ENCODE measurements around the gene CFAP20.

Gene CFAP20

DNA sequence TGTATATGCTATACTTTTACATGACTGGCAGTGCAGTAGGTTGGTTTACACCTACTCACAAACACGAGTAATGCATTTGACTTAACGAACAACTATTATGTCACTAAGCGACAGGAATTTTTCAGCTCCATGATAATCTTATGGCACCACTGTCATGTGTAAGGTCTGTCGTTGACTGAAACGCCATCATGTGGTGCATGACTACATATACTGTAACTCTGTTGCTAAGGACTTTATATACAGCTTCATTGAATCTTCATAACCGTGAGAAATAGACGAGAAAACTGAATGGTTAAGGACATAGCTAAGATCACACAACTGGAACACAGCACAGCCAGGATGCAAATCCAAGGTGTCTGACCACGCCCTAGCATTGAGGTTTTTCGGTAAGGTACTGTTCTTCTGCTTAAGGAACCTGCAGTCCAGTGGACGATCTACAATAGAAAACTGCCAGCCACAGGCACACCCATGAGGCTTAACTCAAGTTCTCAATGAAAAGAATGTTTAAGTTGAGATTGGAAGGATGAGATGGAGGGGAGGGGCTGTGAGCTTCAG, 3.3 kb downstream of the CFAP20 start:
- no peak for DNase-seq

DNA sequence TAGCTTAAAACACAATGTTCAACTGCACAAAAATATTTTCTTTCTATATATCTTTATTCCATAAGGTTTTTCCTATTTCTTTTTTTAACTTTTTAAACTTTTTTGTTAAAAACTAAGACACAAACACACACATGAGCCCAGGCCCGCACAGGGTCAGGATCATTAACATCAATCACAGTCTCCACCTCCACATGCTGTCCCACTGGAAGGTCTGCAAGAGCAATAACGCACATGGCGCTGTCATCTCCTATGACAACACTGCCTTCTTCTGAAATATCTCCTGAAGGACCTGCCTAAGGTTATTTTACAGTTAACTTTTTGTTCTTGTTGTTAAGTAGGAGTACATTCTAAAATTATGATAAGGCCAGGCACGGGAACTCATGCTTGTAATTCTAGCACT, 4.1 kb downstream of the CFAP20 start:
- DNase-seq: no peak

DNA sequence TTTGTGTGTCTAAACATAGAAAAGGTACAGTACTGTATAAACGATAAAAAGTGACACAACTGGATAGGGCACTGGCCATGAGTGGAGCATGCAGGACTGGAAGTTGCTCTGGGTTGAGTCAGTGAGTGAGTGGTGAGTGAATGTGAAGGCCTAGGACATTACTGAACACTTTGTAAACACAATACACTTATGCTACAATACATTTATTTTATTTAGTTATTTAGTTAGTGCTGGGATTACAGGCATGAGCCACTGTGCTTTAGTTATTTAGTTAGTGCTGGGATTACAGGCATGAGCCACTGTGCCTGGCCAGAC, 4.6 kb downstream of the CFAP20 start:
- no peak for DNase-seq

DNA sequence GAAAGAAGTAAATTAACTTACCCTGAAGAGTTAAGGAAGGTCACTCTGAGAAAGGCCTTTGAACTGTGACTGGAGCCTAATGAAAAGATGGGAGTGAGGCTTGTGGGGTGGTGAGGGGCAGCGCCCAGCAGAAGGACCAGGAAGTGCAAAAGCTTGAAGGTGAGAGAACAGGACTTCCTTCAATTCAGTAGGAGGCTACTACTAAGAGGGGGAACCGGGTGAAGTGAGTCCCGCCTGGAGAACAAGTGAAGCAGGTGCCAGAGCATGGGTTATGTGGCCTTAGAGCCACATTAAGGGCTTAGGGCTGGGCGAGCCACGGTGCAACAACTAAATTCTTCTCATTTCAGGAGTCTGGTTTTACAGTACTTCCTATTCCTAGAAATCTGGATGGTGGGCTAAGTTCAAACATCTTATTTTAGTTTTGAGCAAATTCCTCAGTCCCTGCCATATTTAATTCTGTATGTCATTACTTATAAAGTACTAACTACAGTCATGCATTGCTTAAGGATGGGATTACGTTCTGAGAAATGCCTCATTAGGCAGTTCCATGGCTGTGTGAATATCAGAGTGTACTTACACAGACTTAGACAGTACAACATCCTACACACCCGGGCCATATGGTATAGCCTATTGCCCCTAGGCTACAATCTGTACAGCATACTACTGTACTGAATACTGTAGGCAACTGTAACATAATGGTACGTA, 5.1 kb downstream of the CFAP20 start:
- DNase-seq: no peak

DNA sequence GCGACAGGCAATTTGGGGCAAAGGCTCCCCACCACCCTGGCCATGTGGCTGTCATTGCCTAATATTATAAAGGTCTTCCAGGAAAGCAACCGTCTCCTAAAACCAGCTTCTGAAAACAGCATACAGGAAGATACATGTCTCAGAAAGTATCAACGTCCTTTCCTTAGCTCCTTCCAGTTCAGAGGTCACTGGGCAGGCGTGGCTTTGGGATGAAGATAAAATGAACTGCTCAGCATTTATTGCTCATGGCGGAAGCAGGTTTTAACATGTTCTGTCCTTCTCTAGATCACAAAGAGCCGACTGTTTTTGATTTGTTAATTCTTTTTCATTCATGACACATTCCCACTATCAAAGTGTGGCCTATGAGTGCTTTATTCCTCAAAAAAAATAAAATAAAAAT, 8.0 kb downstream of the CFAP20 start:
- DNase-seq: no peak

DNA sequence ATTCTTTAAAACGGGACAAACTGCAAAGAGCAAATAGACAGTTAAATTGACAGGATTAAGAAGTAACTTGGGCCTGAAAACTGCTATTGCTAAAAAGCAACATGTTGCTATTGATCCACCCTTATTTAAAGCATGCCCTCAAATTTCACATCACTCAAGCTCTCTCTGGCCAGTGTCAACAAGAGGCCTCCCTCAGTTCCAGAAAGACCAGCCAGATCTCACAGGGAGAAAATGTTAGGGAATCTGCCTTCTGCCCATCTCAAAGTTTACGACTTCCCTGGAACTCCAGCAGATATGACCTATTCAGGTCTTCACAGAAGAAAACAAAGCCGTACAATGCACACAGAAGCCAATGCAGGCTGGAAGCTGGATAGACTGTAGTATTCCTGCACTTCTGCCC, 8.9 kb downstream of the CFAP20 start:
- no peak for DNase-seq

DNA sequence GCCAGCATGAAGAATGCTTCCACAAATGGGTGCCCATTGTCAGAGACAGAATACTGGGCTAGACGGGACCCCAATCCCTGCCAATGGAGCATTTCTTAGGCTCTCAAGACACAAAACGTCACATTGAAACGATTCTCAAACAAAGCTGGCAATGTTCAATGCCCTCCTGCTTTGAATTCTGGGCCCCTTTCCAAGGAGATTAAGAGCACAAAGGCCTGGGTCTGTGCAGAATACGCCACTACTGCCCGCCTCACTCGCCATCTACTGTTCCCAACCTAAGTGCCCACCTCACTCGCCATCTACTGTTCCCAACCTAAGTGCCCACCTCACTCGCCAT, 9.7 kb downstream of the CFAP20 start:
- DNase-seq: no peak

DNA sequence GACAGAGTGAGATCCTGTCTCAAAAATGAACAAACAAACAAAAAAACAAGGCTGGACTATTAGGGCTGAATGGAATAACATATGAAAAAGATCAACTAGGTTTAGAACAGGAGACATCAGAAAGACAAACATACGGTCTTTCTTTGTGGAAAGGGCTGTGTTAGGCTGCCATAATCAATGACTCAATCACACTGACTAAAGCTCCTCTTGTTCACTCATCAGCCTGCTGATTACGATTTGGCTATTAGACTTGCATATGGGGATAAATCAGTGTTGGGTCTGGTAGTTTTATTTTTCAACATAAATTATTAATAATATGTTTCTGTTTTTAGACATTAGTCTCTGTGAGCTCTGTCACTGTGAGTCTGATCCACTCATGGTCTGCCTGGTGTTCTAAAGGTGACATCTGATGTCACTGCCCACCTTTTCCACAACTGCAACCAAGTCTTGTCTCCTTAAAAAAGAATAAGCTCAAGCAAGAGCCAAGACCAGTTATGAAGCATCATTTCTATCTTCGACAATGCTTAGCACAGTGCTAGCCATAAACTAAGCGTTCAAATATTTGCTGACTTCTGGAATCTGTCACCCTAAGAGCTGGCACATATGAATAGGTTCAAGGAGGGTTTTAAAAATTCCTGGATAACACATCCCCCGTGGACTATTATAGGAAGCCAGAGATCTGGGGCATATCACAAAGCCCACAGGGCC, 10.2 kb downstream of the CFAP20 start:
- DNase-seq: no peak

DNA sequence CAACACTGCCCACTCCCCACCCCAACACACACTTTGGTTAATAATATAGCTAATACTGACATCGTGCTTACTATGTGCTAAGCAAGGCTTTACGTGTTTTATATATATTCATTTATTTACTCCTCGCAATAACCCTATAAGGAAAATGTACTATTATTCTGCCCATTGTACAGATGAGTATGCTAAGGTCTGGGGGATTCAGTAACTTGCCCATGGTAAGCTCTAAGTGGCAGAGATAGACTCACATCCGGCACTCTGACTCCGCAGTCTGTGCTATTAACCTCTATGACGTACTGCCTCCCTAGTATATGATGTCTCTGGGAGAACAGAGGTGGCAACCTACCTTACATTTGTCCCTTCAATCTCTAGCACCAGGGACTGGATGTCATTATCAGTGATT, 12.7 kb downstream of the CFAP20 start:
- no peak for DNase-seq

DNA sequence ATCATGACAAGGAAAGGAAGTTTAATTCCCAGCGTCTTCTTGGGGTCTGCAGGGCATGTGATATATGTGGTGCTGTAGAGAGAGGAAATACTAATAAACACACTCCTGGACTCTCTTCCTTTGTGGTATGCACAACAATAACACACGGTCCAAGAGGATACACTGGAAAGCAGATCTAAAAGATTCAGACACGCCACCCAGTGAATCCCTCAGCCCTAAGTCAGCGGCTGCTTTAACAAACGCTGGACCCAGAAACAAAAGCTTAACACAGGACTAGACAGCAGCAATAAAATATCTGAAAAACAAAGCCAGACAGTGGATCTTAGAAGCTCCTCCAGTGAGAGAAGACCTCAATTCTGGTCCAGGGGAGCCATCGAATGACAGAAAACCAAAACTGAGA, 13.1 kb downstream of the CFAP20 start:
- no peak for DNase-seq

DNA sequence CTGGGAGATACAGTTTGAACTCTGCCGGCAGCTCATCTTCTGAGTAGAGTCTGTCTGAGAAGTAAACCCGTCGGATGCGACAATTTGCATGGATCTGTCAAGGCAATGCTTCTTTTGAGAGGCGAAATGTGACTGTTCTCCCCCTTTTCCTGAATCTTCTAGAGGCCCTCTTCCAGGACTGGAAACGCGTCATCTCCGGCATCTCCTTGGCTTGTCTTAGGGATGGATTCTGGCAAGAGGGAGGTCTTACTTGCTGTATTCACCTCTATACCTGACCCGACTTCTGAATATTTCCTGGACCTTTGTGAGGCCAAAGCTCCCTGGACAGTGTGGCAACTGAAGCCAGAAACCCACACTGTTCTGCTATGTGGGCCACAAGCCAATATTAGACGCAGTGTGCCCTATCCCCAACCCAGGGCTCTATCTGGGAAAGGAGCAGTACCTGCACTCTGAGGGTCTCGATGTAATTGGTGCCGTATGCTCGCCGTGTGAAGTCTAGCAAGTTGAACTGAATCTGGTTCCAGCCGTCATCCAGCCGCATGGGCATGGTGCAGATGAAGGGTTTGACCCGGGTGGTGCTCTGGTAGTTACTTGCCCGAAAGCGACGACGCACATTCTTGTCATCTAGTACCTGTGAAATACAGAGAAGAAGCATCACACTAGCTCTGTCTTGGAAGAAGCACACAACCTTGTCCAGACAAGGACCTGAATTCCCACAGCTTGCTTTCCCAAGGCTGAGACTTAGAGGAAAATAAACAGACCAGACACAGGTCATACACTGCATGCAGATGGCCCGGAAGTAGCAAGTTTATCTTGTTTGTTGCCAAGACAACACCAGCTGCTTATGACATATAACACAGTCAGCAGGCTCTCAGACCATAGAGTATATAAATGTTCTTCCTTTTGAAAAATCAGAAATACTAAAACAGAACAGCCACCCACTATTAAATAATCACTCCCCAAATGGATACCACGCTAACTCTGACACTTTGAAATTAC, 14.1 kb downstream of the CFAP20 start:
- no peak for DNase-seq

DNA sequence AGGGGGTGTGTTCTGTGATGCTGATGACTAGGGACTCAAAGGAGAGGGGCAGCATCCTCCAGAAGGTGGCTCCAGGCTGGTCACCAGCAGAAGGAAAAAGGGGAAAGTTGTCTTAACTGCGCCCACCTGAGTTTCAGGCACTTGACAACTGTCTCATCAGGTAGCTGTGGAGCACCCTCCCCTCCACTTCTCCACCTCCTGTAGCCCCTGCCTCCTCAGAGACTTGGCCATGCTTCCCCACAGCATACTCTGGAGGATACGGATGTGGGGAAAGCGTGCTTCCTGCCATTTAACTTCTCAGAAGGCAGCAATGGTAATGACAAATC, 17.9 kb downstream of the CFAP20 start:
- no peak for DNase-seq

DNA sequence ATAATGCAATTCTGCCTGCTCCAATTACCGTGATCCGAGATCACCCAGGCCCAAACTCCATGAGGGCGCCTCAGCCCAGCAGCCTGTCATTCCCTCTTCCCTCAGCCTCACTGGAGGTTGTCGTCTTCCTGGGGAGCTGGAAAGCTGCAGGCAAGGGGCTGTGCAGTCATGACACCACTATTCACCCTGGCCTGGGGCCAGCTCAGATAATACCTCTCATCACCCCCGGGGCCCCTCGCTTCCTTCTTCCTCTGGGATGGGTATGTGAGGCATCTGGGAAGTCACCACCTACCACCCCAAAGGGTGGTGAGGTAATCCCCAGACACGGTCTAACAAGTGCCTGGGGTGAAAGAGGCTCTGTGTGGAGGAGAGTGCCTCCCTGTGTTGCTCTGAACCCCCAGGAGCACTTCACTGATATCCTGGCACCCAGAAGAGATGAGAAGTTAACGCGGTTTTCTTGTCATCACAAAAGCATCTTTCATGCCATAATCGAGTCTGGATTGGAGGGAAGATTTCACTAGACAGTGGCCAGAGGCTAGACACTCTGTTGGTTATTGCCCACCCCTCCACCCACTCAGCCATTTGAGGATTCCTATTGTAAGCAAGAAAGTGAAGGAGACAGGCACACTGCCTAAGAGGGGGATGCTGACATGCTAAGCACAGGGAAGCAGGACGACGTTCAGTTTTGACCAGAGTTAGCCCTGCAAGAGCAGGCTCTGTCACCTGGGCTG, 18.4 kb downstream of the CFAP20 start:
- DNase-seq: no peak

DNA sequence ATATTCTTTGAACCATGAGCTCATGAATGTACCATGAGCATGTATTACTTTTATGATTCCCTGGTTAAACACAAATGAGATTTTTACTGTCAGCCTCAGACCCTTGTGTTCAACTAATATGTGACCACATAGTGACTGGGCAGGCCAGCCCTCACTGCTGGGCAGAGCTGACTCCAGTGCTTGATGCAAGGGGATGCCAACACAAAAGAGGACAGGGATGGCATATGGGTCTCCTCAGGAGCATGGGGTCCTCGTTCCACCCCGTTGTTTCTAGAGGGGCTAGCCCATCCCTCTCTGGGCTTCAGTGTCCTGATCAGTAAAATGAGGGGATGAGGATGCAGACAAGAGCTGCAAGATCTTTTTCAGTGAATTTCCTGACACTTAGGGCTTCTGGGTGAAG, 19.3 kb downstream of the CFAP20 start:
- DNase-seq: no peak

DNA sequence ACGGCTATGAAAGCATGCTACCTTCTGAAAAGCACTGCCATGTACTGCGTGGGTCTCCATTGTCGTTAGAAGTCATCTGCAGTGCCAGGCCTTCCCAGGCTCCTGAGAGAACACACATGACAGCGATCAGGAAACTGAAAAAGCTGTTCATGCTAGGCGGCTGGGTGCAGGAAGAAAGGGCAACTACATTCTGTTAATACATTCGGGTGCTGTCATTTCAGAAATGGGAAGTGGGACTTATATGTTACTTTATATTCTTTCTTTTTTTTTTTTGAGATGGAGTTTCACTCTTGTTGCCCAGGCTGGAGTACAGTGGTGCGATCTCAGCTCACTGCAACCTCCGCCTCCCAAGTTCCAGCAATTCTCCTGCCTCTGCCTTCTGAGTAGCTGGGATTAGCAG, 19.9 kb downstream of the CFAP20 start:
- no peak for DNase-seq

DNA sequence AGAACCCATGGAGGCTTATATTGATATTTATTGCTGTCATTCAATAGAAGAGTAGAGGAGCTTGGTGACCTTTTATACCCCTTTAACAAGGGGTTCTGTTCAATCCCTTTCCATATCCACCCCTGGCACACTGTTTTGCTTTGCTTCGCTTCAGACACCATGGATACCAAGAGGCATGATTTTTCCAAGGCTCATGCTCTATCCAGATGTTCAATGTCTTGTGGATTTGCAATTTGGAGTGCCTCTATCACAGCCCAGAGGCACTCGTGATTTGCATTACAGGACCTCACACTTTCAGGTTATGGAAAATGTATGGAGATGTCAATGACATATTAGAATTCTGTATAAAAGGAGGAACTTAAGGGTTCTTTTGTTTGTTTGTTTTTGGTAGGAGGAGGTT, 21.5 kb downstream of the CFAP20 start:
- DNase-seq: no peak

DNA sequence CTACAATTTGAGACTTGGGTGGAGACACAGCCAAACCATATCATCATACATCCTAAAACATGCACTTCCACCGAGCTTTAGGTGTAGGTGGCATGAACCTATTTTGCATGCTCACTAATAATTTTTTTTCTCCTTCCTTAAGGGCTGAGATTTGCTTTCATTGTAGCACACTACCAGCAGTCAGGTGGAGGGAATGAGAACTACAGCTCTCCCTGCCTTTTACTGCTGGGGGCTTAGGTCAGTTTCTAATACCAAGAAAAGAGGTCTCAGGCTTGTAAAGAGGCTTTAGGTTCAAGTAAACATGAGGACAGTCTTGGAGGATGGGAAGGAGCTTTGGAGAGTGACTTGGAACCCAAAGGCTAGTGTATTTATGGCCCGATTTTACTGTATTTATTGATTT, 22.0 kb downstream of the CFAP20 start:
- DNase-seq: no peak

DNA sequence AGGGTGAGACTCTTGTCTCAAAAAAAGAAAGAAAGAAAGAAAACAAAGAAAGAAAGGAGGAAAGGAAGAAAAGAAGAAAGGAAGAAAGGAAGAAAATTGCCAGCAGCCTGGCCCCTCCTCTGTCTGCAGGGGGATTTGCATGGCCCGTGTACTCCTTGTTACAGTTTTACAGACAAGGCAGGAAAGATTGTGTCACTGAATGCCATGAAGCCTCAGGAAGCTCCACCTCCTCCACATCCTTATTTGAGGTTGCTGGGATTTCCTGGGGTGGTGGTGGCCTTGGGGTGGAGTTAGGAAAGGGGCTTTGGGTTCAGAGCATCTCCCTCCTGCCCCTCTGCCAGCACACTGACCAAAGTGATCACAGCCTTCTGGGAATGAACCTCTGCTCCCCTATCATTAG, 23.6 kb downstream of the CFAP20 start:
- DNase-seq: no peak

DNA sequence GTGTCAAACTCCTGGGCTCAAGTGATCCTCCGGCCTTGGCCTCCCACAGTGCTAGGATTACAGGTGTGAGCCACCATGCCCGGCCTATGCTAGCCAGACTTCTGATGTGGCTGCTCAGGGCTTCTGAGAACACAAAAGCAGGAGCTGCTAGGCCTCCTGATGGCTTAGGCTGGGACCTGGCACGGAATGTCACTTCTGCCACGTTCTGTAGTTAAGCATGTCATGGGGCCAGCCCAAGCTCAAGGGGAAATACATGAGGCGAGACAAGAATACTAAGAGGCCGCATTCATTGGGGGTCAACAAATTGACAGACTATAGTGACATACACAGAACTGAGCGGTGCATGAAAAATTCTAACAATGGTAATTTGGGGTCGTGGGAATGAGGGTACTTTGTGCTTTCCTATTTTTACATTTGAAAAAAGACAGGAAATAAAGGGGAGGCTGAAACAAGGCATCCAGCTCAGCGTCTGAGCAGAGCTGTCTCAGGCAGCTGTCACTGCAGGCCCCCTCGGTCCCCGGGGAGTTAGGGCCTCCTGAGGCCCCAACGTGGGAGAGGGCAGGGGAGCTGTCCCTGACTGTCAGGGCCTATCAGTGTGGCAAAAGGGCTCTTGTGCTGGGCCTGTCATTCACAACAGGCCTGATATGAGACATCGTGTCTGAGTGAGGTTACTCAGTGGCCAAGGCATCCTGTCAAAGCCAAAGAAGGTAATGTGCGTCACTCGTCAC, 26.4 kb downstream of the CFAP20 start:
- no peak for DNase-seq

DNA sequence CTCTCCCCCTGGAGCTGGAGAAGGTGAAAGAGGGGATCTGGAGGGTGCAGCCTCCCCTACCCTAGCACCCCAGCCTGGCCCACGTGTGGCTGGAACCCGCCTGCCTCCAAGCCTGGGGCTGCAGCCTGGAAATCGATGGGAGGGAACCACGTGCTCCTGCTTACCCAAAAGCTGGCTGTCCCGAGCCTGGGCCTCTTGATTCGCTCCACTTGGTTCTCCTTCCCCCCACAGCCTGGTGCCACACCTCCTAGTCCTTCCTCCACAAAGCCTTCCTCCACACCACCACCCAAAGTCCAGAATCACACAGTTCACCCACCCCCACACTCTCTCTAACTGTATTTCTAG, 29.3 kb downstream of the CFAP20 start:
- no peak for DNase-seq

DNA sequence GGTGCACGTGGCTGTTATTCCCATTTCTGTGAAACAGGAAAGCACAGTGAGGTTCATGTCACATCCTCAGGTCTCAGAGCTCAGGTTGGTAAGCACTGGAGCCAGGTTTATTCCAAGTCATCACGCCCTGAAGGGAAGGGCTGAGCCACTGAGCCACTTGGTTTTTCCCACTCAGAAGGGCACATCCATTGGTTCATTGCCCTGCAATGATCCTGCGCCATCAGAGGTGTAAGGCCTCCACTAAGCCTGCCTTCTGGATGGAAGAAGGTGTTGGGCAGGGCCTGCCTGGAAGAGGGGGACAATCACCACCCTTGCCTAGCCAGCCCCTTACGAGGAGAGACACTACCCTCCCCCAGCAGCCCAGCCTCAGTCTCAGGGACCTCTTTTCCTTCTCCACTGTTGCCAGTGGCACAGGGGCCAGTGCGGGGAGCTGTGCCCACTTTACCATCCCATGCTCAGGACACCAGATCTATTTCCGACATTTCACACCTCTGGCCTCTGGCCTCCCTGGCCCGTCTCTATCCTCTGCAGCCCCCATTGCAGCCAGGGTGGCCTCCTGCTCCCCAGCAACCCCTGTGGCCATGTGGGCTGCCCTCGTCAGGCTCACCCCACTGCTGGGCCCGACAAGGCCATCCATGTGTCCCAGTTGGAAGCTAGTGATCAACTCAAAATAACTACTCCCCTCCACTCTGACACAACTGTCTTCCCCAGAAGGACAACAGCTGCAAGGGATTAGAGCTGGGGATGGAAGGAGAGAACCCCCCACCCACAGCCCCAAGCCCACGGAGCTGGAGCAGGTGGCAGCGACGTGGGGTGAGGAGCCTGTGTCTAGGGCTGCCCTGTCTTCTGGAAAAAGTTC, 29.9 kb downstream of the CFAP20 start:
- no peak for DNase-seq
